Measurements from ENCODE around the gene CATSPERD. TPM values are rescaled to one million over a fixed set of nuclear protein-coding genes. Genes with fewer than 3 reads are reported as not detected.

CATSPERD gene
- total and polyA plus RNA-seq, 9 of the 15 experiments (the other 6 are each of a cell fraction or from before 2014, with no cell fraction given) = not detected

DNA sequence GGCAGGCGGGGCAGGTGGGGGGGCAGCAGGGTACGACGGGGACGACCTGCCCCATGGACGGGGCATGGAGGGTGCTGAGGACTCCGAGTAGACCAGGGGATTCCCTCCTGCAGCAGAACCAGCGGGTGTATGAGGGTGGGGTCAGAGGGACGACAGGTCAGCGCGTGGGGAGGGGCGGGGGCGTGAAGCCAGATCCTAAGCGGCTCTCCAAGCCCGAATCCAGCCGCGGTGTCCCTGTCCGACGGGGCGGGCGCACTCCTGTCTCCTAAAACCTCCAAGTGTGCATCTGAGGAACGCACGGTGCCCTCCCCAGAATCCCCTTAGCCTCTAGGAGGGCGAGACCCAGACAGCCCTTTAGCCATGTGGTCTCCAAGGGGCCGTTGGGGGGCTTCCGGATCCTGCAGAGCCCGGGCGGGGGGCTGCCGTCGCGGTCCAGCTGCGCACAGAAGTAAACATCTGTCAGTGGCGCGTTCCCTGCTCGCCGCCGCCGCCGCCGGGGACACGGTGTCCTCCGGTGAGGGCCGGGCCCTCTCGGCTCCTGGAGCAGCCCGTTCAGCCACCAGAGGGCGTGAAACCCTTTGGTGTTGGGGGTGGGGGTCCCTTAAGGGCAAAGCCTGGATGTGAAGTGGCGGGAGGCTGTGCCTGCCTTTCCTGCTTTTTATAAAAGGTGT, 85.2 kb downstream of the CATSPERD start (continued):
- TF ChIP-seq, protein P1, sequence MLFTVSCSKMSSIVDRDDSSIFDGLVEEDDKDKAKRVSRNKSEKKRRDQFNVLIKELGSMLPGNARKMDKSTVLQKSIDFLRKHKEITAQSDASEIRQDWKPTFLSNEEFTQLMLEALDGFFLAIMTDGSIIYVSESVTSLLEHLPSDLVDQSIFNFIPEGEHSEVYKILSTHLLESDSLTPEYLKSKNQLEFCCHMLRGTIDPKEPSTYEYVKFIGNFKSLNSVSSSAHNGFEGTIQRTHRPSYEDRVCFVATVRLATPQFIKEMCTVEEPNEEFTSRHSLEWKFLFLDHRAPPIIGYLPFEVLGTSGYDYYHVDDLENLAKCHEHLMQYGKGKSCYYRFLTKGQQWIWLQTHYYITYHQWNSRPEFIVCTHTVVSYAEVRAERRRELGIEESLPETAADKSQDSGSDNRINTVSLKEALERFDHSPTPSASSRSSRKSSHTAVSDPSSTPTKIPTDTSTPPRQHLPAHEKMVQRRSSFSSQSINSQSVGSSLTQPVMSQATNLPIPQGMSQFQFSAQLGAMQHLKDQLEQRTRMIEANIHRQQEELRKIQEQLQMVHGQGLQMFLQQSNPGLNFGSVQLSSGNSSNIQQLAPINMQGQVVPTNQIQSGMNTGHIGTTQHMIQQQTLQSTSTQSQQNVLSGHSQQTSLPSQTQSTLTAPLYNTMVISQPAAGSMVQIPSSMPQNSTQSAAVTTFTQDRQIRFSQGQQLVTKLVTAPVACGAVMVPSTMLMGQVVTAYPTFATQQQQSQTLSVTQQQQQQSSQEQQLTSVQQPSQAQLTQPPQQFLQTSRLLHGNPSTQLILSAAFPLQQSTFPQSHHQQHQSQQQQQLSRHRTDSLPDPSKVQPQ (CRISPR knock-in tag; IDR thresholded peaks at IDR 0.05; ENCODE audit: borderline replicate concordance) = no peak
- TF ChIP-seq IRF2 (CRISPR knock-in tag; IDR thresholded peaks at IDR 0.05) (no peak), HMG20A (CRISPR knock-in tag; conservative IDR thresholded peaks at IDR 0.05) (no peak), MBD2 (IDR thresholded peaks at IDR 0.05; ENCODE audit: borderline replicate concordance, low read depth) (no peak), HNRNPLL (IDR thresholded peaks at IDR 0.05; ENCODE audit: low read depth, low read length, poor library complexity, severe bottlenecking) (no peak), BDP1 (IDR thresholded peaks at IDR 0.05; ENCODE audit: insufficient read depth, insufficient read length) (no peak), SMAD4 (CRISPR knock-in tag; conservative IDR thresholded peaks at IDR 0.05) (peak; percentile 51; the same call in 1 of the 2 replicates), POLR2G (IDR thresholded peaks at IDR 0.05; ENCODE audit: low read depth, low read length) (peak; percentile 43; the same call in 1 of the 2 replicates), ZNF431 (CRISPR knock-in tag; IDR thresholded peaks at IDR 0.05) (no peak), NCOA2 (IDR thresholded peaks at IDR 0.05; ENCODE audit: partially characterized antibody in 2 of 2) (no peak), CREBBP (IDR thresholded peaks at IDR 0.05; ENCODE audit: low read depth, low read length) (no peak), PPARD (CRISPR knock-in tag; IDR thresholded peaks at IDR 0.05) (no peak)
- TF ChIP-seq, protein P2, sequence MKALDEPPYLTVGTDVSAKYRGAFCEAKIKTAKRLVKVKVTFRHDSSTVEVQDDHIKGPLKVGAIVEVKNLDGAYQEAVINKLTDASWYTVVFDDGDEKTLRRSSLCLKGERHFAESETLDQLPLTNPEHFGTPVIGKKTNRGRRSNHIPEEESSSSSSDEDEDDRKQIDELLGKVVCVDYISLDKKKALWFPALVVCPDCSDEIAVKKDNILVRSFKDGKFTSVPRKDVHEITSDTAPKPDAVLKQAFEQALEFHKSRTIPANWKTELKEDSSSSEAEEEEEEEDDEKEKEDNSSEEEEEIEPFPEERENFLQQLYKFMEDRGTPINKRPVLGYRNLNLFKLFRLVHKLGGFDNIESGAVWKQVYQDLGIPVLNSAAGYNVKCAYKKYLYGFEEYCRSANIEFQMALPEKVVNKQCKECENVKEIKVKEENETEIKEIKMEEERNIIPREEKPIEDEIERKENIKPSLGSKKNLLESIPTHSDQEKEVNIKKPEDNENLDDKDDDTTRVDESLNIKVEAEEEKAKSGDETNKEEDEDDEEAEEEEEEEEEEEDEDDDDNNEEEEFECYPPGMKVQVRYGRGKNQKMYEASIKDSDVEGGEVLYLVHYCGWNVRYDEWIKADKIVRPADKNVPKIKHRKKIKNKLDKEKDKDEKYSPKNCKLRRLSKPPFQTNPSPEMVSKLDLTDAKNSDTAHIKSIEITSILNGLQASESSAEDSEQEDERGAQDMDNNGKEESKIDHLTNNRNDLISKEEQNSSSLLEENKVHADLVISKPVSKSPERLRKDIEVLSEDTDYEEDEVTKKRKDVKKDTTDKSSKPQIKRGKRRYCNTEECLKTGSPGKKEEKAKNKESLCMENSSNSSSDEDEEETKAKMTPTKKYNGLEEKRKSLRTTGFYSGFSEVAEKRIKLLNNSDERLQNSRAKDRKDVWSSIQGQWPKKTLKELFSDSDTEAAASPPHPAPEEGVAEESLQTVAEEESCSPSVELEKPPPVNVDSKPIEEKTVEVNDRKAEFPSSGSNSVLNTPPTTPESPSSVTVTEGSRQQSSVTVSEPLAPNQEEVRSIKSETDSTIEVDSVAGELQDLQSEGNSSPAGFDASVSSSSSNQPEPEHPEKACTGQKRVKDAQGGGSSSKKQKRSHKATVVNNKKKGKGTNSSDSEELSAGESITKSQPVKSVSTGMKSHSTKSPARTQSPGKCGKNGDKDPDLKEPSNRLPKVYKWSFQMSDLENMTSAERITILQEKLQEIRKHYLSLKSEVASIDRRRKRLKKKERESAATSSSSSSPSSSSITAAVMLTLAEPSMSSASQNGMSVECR (CRISPR knock-in tag; IDR thresholded peaks at IDR 0.05) = peak; percentile 27; the same call in 1 of the 2 replicates

Measured in K562 (cell line).